Kidney epithelial cell (primary cell): ENCODE data around the gene AKAP13. TPM values are rescaled to one million over a fixed set of nuclear protein-coding genes. Genes with fewer than 3 reads are reported as not detected.
"Not testable (repeated sequence)": the region's sequence is repeated elsewhere in the genome, so short reads cannot be mapped to it uniquely, and the experiment has no call there.

ENCODE experiments used
- DNase-seq: peaks from one replicate; pipeline ENCODE4 v3.0.0-alpha.2; 2010; ENCODE audit warnings: low read depth
- H3K27me3 ChIP-seq: 2 replicates; pipeline ENCODE4 v1.6.0; 2011; ENCODE audit warnings: low read length; ENCODE audit not compliant: control insufficient read depth, insufficient read depth
- H3K36me3 ChIP-seq: 2 replicates; pipeline ENCODE4 v1.5.1; 2011; ENCODE audit warnings: low read length; ENCODE audit not compliant: control insufficient read depth, insufficient read depth
- H3K4me3 ChIP-seq: 2 replicates; pipeline ENCODE4 v1.5.1; 2011; ENCODE audit warnings: low read depth, mild to moderate bottlenecking, control low read depth, low read length
- CTCF ChIP-seq: IDR thresholded peaks from 2 replicates; pipeline ENCODE4 v1.5.1; 2011; ENCODE audit warnings: mild to moderate bottlenecking, moderate library complexity, low read length, control low read depth, inconsistent platforms; ENCODE audit not compliant: insufficient read depth, poor library complexity, severe bottlenecking
- total RNA-seq: library from RNA; depleted of rRNA; stranded (reverse); fragments of >200 nt; gene quantifications from 2 replicates; pipeline ENCODE4 v1.2.3, GENCODE V29; 2015

Gene AKAP13
- total RNA-seq, 1 donor from 2014 or later: 54.0 TPM

GRCh38 chr15:85345196-85345918 lies 35.0 kb upstream of the AKAP13 start:
- not testable (repeated sequence) for H3K4me3 ChIP-seq, H3K27me3 ChIP-seq, H3K36me3 ChIP-seq, DNase-seq

GRCh38 chr15:85346462-85347084 lies 33.8 kb upstream of the AKAP13 start:
- H3K36me3 ChIP-seq, DNase-seq, H3K27me3 ChIP-seq, H3K4me3 ChIP-seq: not testable (repeated sequence)

- H3K36me3 ChIP-seq, H3K4me3 ChIP-seq, DNase-seq, H3K27me3 ChIP-seq: not testable (repeated sequence)
These were observed 32.9 kb upstream of the AKAP13 start for GRCh38 chr15:85347264-85348047.

GRCh38 chr15:85348048-85348766 lies 32.2 kb upstream of the AKAP13 start:
- not testable (repeated sequence) for H3K27me3 ChIP-seq, DNase-seq, H3K4me3 ChIP-seq, H3K36me3 ChIP-seq

- H3K4me3 ChIP-seq, DNase-seq, H3K36me3 ChIP-seq, H3K27me3 ChIP-seq: not testable (repeated sequence)
These were observed 31.3 kb upstream of the AKAP13 start for GRCh38 chr15:85349062-85349461.

GRCh38 chr15:85350395-85350794 lies 30.0 kb upstream of the AKAP13 start:
- no peak for DNase-seq
- no peak for TF ChIP-seq CTCF
- H3K27me3 ChIP-seq: no peaks in the 10 kb centered on the region
- H3K4me3 ChIP-seq: no peak overlapping the region
- no peaks in the 10 kb centered on the region for H3K36me3 ChIP-seq

- not testable (repeated sequence) for DNase-seq, H3K27me3 ChIP-seq, H3K36me3 ChIP-seq, H3K4me3 ChIP-seq
These were observed 28.9 kb upstream of the AKAP13 start for GRCh38 chr15:85351501-85351900.

- TF ChIP-seq CTCF: no peak
- no peak overlapping the region for H3K4me3 ChIP-seq
- H3K36me3 ChIP-seq: no peaks in the 10 kb centered on the region
- no peak for DNase-seq
- no peaks in the 10 kb centered on the region for H3K27me3 ChIP-seq
These were observed 28.4 kb upstream of the AKAP13 start for GRCh38 chr15:85351965-85352364.
